A549 (cell line): ENCODE data around the gene INPP5A. TPM values are rescaled to one million over a fixed set of nuclear protein-coding genes. Genes with fewer than 3 reads are reported as not detected.

Experiments
- ATAC-seq, 2 experiments: fragments of 200-7000 bp in 1 of 2; fragments of >200 bp in 1 of 2; cut with Nextera tagmentation in 1 of 2; cut with Tn5 transposase in 1 of 2; 3 replicates each; pipeline versions ENCODE4 v1.8.0 to v1.9.1; 2018 to 2020; ENCODE audit warnings: mild to moderate bottlenecking in 1 of 2, moderate library complexity in 1 of 2
- CTCF ChIA-PET: fragments of 300-600 bp; sonication (Branson Sonifier 250); formaldehyde crosslinking; extraction: SDS; loops from one replicate; lab custom pipeline; 2021; ENCODE audit warnings: antibody characterized with exemption, inconsistent platforms; lab: Yijun Ruan, JAX
- POLR2A ChIA-PET: fragments of 350-600 bp; formaldehyde crosslinking; extraction: SDS; loops from one replicate; lab custom pipeline; 2021; ENCODE audit warnings: antibody characterized with exemption, inconsistent platforms; lab: Yijun Ruan, JAX
- DNase-seq, 2 experiments: peaks; one replicate each; pipeline versions ENCODE4 v3.0.0 to v3.0.0-alpha.2; 2011 to 2016; ENCODE audit warnings: low read depth in 1 of 2, low spot score in 1 of 2
- FAIRE-seq: peaks from 2 replicates; lab custom pipeline; 2011; peaks lifted over from hg19 to GRCh38; lab: Jason Lieb, UNC
- H3K27ac ChIP-seq, 2 experiments: fragments of >200 bp; sonication (Bioruptor Twin); formaldehyde crosslinking; 3 replicates each; pipeline ENCODE4 v1.5.1; 2016 to 2017
- H3K4me1 ChIP-seq: fragments of >200 bp; sonication (Bioruptor Twin); formaldehyde crosslinking; 3 replicates; pipeline ENCODE4 v1.6.1; 2016
- H3K4me2 ChIP-seq: fragments of >200 bp; sonication (Bioruptor Twin); formaldehyde crosslinking; 3 replicates; pipeline ENCODE4 v1.6.1; 2016
- H3K4me3 ChIP-seq: fragments of >200 bp; sonication (Bioruptor Twin); formaldehyde crosslinking; 3 replicates; pipeline ENCODE4 v1.5.1; 2016
- H3K9me3 ChIP-seq: fragments of >200 bp; sonication (Bioruptor Twin); formaldehyde crosslinking; 3 replicates; pipeline ENCODE4 v1.6.1; 2016
- CHD2 ChIP-seq: fragments of 150-350 bp; IDR thresholded peaks from 2 replicates; pipeline ENCODE4 v1.6.1; 2014; ENCODE audit warnings: low read length; ENCODE audit not compliant: partially characterized antibody
- EP300 ChIP-seq, 2 experiments: fragments of >200 bp; sonication (Bioruptor Twin); formaldehyde crosslinking; IDR thresholded peaks; 2 replicates in 1 of 2; 3 replicates in 1 of 2; pipeline ENCODE4 v1.6.1; 2016 to 2017
- ESRRA ChIP-seq: fragments of 150-350 bp; IDR thresholded peaks from 2 replicates; pipeline ENCODE4 v1.6.1; 2014; ENCODE audit warnings: mild to moderate bottlenecking, low read length, borderline replicate concordance
- GATA3 ChIP-seq: IDR thresholded peaks from 2 replicates; pipeline ENCODE4 v1.6.1; 2012; ENCODE audit warnings: borderline replicate concordance
- HOXB13 ChIP-seq: fragments of 250-450 bp; sonication (Bioruptor Pico); IDR thresholded peaks from 2 replicates; pipeline ENCODE4 v1.5.0; 2020; ENCODE audit warnings: low read depth, mild to moderate bottlenecking, moderate library complexity
- HOXB5 ChIP-seq: fragments of 250-450 bp; sonication (Bioruptor Pico); IDR thresholded peaks from 2 replicates; pipeline ENCODE4 v1.5.0; 2020; ENCODE audit warnings: mild to moderate bottlenecking, moderate library complexity
- JUN ChIP-seq, 2 experiments: fragments of >200 bp; sonication (Bioruptor Twin); formaldehyde crosslinking; IDR thresholded peaks; 2 replicates in 1 of 2; 3 replicates in 1 of 2; pipeline ENCODE4 v1.6.1; 2016 to 2017
- JUNB ChIP-seq: fragments of >200 bp; sonication (Bioruptor Twin); formaldehyde crosslinking; IDR thresholded peaks from 2 replicates; pipeline ENCODE4 v1.6.1; 2016
- MAFK ChIP-seq: fragments of 450-650 bp; IDR thresholded peaks from 2 replicates; pipeline ENCODE4 v1.6.1; 2014; ENCODE audit not compliant: partially characterized antibody
- MYC ChIP-seq: IDR thresholded peaks from 2 replicates; pipeline ENCODE4 v1.6.1; 2012; ENCODE audit warnings: mild to moderate bottlenecking, inconsistent platforms, low read length, improper control_type of control experiment, borderline replicate concordance
- NPAS2 ChIP-seq: fragments of 250-450 bp; sonication (Bioruptor Pico); IDR thresholded peaks from 2 replicates; pipeline ENCODE4 v1.8.0; 2022; ENCODE audit warnings: mild to moderate bottlenecking, moderate library complexity, borderline replicate concordance
- RCOR1 ChIP-seq: fragments of 150-350 bp; IDR thresholded peaks from 2 replicates; pipeline ENCODE4 v1.6.1; 2014; ENCODE audit warnings: antibody characterized with exemption, low read length, low read depth
- RNF2 ChIP-seq: fragments of 200-600 bp; sonication (generic); IDR thresholded peaks from 2 replicates; pipeline ENCODE4 v1.6.1; 2016; ENCODE audit warnings: low read depth, mild to moderate bottlenecking, antibody characterized with exemption, moderate library complexity, borderline replicate concordance
- TFCP2L1 ChIP-seq: fragments of 250-450 bp; sonication (Bioruptor Pico); IDR thresholded peaks from 2 replicates; pipeline ENCODE4 v1.5.0; 2021; ENCODE audit warnings: mild to moderate bottlenecking
- TP53 ChIP-seq: fragments of 250-450 bp; sonication (Bioruptor Pico); IDR thresholded peaks from 2 replicates; pipeline ENCODE4 v1.5.0; 2021; ENCODE audit warnings: mild to moderate bottlenecking, moderate library complexity
- ZC3H11A ChIP-seq: fragments of 450-650 bp; IDR thresholded peaks from 2 replicates; pipeline ENCODE4 v1.6.1; 2014; ENCODE audit warnings: antibody characterized with exemption, mild to moderate bottlenecking
- ZNF302 ChIP-seq: fragments of 250-450 bp; sonication (Bioruptor Pico); IDR thresholded peaks from 2 replicates; pipeline ENCODE4 v1.9.0; 2021; ENCODE audit warnings: inconsistent platforms, mild to moderate bottlenecking, moderate library complexity
- WGBS: methylation state at CpG from one replicate; pipeline ENCODE4 v1.1.6; 2017; ENCODE audit errors: missing lambda C conversion rate; 5-methylcytosine and 5-hydroxymethylcytosine counted together
- polyA plus RNA-seq, 4 experiments: library from polyadenylated mRNA; depleted of rRNA in 3 of 4; stranded (reverse); fragments of >200 nt; fragmentation: RNase III in 1 of 4; extraction: RNeasy Plus Mini Kit Qiagen cat#74134 plus additional on column Dnase treatment in 1 of 4; gene quantifications; 2 replicates in 3 of 4; 3 replicates in 1 of 4; pipeline ENCODE4 v1.2.3, GENCODE V29; 2011 to 2017
- TF ChIP-seq, protein P1 (sequence below): fragments of >200 bp; sonication (Bioruptor Twin); formaldehyde crosslinking; IDR thresholded peaks from 3 replicates; pipeline ENCODE4 v1.5.1; 2016
- TF ChIP-seq, protein P2 (sequence below): fragments of >200 bp; sonication (Bioruptor Twin); formaldehyde crosslinking; IDR thresholded peaks from 2 replicates; pipeline ENCODE4 v1.6.1; 2016
- TF ChIP-seq, protein P3 (sequence below): fragments of 150-350 bp; IDR thresholded peaks from 2 replicates; pipeline ENCODE4 v1.6.1; 2014; ENCODE audit warnings: low read depth, mild to moderate bottlenecking, low read length
- TF ChIP-seq, protein P4 (sequence below): fragments of 250-450 bp; sonication (Bioruptor Pico); IDR thresholded peaks from 2 replicates; pipeline ENCODE4 v1.5.0; 2020; ENCODE audit warnings: low read depth, mild to moderate bottlenecking, moderate library complexity

The INPP5A gene
- polyA plus RNA-seq, 2 of the 4 experiments (the other 2 are of a cell fraction) = 13.7 to 15.1 TPM

DNA sequence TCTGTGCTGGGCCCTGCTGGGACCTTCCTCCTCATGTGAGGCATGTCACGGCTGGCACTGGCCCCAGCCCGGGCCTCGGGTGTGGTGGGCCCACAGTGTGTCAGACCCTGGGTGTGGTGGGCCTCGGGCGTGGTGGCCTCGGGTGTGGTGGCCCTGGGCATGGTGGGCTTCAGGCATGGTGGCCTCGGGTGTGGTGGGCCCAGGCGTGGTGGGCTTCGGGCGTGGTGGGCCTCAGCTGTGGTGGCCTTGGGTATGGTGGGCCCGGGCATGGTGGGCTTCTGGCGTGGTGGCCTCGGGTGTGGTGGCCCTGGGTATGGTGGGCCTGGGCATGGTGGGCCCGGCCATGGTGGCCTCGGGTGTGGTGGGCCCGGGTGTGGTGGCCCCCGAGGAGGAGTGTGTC lies 207.9 kb downstream of the INPP5A start:
- no peak for ATAC-seq
- 60% methylated on average over 2 of the region's 17 CpGs for WGBS
- TF ChIP-seq TFCP2L1 (CRISPR knock-in tag) (no peak), RNF2 (no peak), ESRRA (no peak), GATA3 (no peak), JUN (IDR thresholded peaks at IDR 0.05) (no peak), JUNB (no peak), MYC (no peak), MAFK (no peak), TP53 (CRISPR knock-in tag) (no peak), HOXB5 (no peak), CHD2 (no peak), HOXB13 (CRISPR knock-in tag) (no peak)
- TF ChIP-seq, protein P1, sequence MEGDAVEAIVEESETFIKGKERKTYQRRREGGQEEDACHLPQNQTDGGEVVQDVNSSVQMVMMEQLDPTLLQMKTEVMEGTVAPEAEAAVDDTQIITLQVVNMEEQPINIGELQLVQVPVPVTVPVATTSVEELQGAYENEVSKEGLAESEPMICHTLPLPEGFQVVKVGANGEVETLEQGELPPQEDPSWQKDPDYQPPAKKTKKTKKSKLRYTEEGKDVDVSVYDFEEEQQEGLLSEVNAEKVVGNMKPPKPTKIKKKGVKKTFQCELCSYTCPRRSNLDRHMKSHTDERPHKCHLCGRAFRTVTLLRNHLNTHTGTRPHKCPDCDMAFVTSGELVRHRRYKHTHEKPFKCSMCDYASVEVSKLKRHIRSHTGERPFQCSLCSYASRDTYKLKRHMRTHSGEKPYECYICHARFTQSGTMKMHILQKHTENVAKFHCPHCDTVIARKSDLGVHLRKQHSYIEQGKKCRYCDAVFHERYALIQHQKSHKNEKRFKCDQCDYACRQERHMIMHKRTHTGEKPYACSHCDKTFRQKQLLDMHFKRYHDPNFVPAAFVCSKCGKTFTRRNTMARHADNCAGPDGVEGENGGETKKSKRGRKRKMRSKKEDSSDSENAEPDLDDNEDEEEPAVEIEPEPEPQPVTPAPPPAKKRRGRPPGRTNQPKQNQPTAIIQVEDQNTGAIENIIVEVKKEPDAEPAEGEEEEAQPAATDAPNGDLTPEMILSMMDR = no peak
- TF ChIP-seq, protein P2, sequence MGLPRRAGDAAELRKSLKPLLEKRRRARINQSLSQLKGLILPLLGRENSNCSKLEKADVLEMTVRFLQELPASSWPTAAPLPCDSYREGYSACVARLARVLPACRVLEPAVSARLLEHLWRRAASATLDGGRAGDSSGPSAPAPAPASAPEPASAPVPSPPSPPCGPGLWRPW = no peak
- TF ChIP-seq, all 56 proteins: peak for 0
- Histone ChIP-seq H3K4me1 (no peaks in the 10 kb centered on the region), H3K9me3 (no peaks in the 10 kb centered on the region), H3K4me3 (no peak overlapping the region), H3K27ac (no peak overlapping the region), H3K4me2 (no peak overlapping the region)
- FAIRE-seq (no peak), DNase-seq (no peak)
- CTCF ChIA-PET = interaction anchor here (2.7 kb wide), 1 partner anchor 91 kb away, joined by 10 read pairs; no protein-coding TSS in a partner anchor
- POLR2A ChIA-PET = no interaction called here

DNA sequence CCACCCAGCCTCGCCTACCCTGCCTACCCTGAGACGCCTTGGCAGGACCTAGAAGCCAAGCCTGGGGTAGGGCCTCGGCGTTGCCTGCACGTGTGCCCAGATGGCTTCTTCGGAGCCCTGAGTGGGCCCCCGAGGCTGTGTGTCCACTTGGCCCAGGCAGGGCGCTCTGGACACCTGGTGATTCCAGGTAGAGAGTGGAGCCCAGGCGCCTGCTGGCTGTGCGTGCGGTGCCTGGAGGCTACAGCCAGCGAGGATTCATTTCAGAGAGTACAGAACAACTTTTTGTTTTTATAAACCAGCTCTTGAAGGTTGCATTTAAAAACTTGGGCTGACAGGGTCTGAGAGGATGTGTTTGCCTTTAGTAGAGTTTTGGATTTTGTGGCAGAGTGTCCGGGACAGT lies 208.4 kb downstream of the INPP5A start:
- CTCF ChIA-PET = interaction anchor here (2.7 kb wide), 1 partner anchor 92 kb away, joined by 10 read pairs; no protein-coding TSS in a partner anchor
- POLR2A ChIA-PET = no interaction called here
- DNase-seq = no peak
- TF ChIP-seq, protein P3, sequence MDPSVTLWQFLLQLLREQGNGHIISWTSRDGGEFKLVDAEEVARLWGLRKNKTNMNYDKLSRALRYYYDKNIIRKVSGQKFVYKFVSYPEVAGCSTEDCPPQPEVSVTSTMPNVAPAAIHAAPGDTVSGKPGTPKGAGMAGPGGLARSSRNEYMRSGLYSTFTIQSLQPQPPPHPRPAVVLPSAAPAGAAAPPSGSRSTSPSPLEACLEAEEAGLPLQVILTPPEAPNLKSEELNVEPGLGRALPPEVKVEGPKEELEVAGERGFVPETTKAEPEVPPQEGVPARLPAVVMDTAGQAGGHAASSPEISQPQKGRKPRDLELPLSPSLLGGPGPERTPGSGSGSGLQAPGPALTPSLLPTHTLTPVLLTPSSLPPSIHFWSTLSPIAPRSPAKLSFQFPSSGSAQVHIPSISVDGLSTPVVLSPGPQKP = no peak
- TF ChIP-seq RCOR1 (no peak), NPAS2 (CRISPR knock-in tag) (no peak)
- TF ChIP-seq, protein P4, sequence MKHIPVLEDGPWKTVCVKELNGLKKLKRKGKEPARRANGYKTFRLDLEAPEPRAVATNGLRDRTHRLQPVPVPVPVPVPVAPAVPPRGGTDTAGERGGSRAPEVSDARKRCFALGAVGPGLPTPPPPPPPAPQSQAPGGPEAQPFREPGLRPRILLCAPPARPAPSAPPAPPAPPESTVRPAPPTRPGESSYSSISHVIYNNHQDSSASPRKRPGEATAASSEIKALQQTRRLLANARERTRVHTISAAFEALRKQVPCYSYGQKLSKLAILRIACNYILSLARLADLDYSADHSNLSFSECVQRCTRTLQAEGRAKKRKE (CRISPR knock-in tag) = no peak
- Histone ChIP-seq H3K9me3 (no peaks in the 10 kb centered on the region), H3K4me3 (no peak overlapping the region), H3K27ac (no peak overlapping the region), H3K4me2 (no peak overlapping the region), H3K4me1 (no peaks in the 10 kb centered on the region)
- no peak for FAIRE-seq
- no peak for ATAC-seq
- WGBS = 96% methylated on average over 5 of the region's 13 CpGs

DNA sequence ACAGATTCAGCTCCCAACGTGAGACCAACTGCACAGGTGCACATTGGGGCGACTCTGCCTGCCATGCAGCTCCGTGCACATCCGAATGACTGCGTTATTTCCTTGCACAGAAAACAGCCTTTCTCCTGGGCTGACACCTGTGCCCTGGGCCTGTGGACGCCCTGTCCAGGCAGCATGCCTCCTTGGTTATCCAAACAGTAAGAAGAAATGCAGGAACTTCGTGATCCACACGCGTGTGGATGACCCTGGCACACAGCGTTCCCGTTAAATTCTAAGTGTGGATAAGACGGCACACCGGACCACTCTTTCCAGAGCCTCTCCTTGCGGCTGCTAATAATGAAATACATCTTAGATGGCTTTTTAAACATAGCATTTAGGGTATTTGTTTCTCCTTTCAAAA lies 208.8 kb downstream of the INPP5A start:
- WGBS = 86% methylated on average over 14 of the region's 14 CpGs
- ChIA-PET POLR2A (no interaction called here), CTCF (no interaction called here)
- Histone ChIP-seq H3K4me3 (no peak overlapping the region), H3K27ac (no peak overlapping the region), H3K9me3 (no peaks in the 10 kb centered on the region), H3K4me2 (no peak overlapping the region), H3K4me1 (no peaks in the 10 kb centered on the region)
- TF ChIP-seq EP300 (IDR thresholded peaks at IDR 0.05) (no peak), ZC3H11A (no peak), ZNF302 (no peak)
- DNase-seq = no peak
- FAIRE-seq = no peak
- no peak for ATAC-seq
